HG02571 (cell line): ENCODE data around the gene LCE6A.

Experiments
- ATAC-seq: cut with Tn5 transposase; IDR thresholded peaks from one replicate; pipeline ENCODE4 v1.9.1; 2021; ENCODE audit warnings: mild to moderate bottlenecking, moderate library complexity; ENCODE audit not compliant: unreplicated experiment

LCE6A gene

GRCh38 chr1:152842556-152842955, at the start of gene LCE6A:
TSS of gene LCE6A (plus strand) at chr1:152842856. CDS start at chr1:152843521, 665 bp downstream.
- no peak for ATAC-seq

GRCh38 chr1:152795686-152796085, 47.0 kb upstream of the LCE6A start:
- no peak for ATAC-seq

GRCh38 chr1:152796421-152796820, 46.2 kb upstream of the LCE6A start, which contains the start of gene LCE1D:
TSS of gene LCE1D (plus strand) at chr1:152796721. CDS start at chr1:152797795, 1,074 bp downstream.
- ATAC-seq, result no peak

- no peak for ATAC-seq
Observed at GRCh38 chr1:152801333-152801732, 41.3 kb upstream of the LCE6A start.

- no peak for ATAC-seq
Observed at GRCh38 chr1:152806576-152806975, 36.1 kb upstream of the LCE6A start, which contains the start of gene LCE1C. TSS of gene LCE1C (minus strand) at chr1:152806651. CDS start at chr1:152805478, 1,173 bp downstream.

GRCh38 chr1:152811050-152811449, 31.6 kb upstream of the LCE6A start:
- ATAC-seq, result no peak

- ATAC-seq, result no peak
Observed at GRCh38 chr1:152811671-152812070, 31.0 kb upstream of the LCE6A start, which contains the start of gene LCE1B. TSS of gene LCE1B (plus strand) at chr1:152811971. CDS start at chr1:152812447, 476 bp downstream.

GRCh38 chr1:152817309-152817708, 25.3 kb upstream of the LCE6A start:
- no peak for ATAC-seq

- ATAC-seq, result no peak
Observed at GRCh38 chr1:152823294-152823693, 19.4 kb upstream of the LCE6A start.

GRCh38 chr1:152824964-152825363, 17.7 kb upstream of the LCE6A start:
- ATAC-seq, result no peak

GRCh38 chr1:152827173-152827572, 15.5 kb upstream of the LCE6A start, which contains the start of gene LCE1A:
TSS of gene LCE1A (plus strand) at chr1:152827473. CDS start at chr1:152827473, 0 bp downstream.
- ATAC-seq, result no peak

- no peak for ATAC-seq
Observed at GRCh38 chr1:152836870-152837269, 5.8 kb upstream of the LCE6A start.

- no peak for ATAC-seq
Observed at GRCh38 chr1:152855661-152856060, 13.0 kb downstream of the LCE6A start.

- ATAC-seq, result no peak
Observed at GRCh38 chr1:152858062-152858461, 15.4 kb downstream of the LCE6A start.

GRCh38 chr1:152859696-152860095, 17.0 kb downstream of the LCE6A start, which contains the start of gene LCE7A:
TSS of gene LCE7A (plus strand) at chr1:152859996. CDS start at chr1:152860698, 702 bp downstream.
- no peak for ATAC-seq

GRCh38 chr1:152860129-152860528, 17.5 kb downstream of the LCE6A start:
- no peak for ATAC-seq

GRCh38 chr1:152861374-152861773, 18.7 kb downstream of the LCE6A start:
- ATAC-seq, result no peak

- no peak for ATAC-seq
Observed at GRCh38 chr1:152864443-152864842, 21.8 kb downstream of the LCE6A start.

GRCh38 chr1:152866321-152866720, 23.7 kb downstream of the LCE6A start:
- ATAC-seq, result no peak

- ATAC-seq, result no peak
Observed at GRCh38 chr1:152869808-152870419, 27.3 kb downstream of the LCE6A start.

GRCh38 chr1:152870831-152871730, 28.4 kb downstream of the LCE6A start:
- no peak for ATAC-seq

- no peak for ATAC-seq
Observed at GRCh38 chr1:152871731-152872126, 29.1 kb downstream of the LCE6A start.
